GM21526 (cell line): ENCODE results near the gene TRIM3.

ENCODE experiments used
- ATAC-seq: cut with Tn5 transposase; IDR thresholded peaks from one replicate; pipeline ENCODE4 v1.9.1; 2021; ENCODE audit warnings: moderate library complexity; ENCODE audit not compliant: unreplicated experiment, low FRiP score

TRIM3 gene

GRCh38 chr11:6404342-6405051, 69.2 kb downstream of the TRIM3 start:
- ATAC-seq = no peak

DNA sequence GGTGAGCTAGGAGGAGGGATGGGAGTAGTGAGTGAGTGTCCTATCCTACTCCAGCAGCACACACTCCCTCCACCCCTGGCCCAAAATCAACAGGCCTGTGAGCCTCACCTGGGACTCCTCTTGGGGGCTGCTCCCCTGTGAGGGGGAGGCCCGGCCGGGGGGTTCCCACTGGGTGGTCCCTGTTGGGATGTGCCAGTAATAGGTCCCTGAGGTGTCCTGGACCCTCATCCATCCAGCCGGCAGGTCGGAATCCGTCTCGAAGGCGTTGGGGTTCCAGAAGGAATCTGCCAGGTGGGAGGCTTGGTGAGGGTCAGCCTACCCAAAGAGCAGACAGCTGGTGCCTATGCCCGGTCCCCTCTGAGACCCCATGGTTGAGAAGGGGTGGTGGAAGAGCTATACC, 70.2 kb downstream of the TRIM3 start:
- ATAC-seq = no peak

DNA sequence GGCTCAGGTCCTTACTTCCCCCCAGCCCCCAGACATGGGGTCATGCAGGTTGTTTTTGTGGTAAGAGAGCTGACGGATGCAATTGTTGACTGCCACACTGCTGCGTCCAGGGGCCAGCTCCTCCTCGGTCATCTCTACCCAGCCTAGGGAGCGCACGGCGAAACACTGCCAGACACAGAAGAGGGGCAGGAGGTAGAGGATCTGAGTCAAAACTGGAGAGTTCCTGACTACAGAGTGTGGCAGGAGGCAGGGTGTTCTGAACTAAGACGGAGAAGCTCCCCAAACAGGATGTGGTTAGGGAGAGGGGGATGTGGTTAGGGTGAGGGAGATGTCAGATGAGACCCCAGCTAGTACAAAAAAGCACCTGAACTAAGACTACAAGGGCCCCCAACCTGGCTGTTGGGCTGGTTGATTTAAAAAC, 71.2 kb downstream of the TRIM3 start:
- peak; percentile 90 for ATAC-seq

DNA sequence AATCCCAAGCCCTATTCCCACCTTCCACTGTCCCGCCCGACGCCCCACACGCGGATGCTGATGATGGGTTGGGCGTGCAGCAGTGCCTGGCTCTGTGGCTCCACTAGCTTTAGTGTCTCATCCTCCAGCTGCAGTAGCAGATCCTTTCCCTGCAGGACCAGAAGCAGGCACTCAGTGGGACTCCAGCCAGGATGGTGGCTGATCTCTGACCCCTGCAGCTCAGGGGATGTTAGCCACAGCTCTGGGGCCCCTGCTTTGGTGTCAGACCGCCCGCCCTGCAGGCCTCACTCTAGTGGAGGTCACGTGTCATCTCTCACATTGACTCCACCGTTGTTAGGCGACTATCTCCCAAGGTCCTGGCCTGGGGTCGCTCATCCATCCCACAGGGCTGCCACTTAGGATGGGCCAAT, 71.7 kb downstream of the TRIM3 start:
- peak; percentile 46 for ATAC-seq

- no peak for ATAC-seq
Measured at GRCh38 chr11:6401464-6401863, 72.3 kb downstream of the TRIM3 start.

DNA sequence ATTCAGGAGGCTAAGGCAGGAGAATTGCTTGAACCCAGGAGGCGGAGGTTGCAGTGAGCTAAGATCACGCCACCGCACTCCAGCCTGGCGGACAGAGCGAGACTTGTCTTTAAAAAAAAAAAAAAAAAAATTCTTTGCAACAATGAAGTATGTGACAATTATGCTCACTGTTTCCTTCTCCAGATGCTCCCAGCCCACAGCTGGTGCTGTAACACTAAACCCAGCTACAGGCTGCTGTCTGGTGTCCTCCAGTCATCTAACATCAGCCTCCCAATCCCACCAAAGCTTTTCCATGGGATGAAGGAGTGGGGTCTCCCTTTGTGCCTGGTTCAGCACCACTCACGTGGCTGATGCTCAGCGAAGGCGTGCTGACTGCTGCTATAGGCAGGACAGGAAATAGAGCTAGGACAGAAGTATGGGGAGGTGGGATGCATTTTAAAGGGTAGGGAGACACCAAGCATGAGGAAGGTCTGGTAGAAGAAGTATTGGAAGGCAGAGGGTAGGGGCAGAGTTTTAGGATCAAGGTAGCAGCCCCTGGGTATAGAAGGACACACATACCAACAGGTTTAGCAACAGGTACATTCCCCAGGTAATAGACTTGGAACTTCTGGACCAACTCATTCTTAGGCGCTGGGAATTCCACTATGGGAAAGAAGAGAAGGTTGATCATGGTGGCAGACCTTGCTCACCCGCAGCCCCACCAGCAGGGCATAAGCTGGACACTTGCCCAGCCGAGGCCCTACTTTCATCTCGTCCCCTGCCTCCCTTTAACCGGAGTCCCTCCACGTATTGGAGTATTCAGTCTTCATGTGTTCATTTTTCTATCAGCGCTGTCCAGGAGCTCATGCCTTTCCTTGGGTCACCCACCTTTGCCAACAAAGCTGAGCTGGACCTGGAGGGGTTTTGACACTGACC, 73.1 kb downstream of the TRIM3 start:
- no peak for ATAC-seq
